ENCODE data around the gene MGMT. TPM values are rescaled to one million over a fixed set of nuclear protein-coding genes. Genes with fewer than 3 reads are reported as not detected.
A peak's percentile ranks its signal among the peaks of the same experiment; 100 is the strongest.

MGMT gene
- total and polyA plus RNA-seq, 5 donors from 2014 or later = 18.7 to 48.0 (median 35.2) TPM

- no peak overlapping the region for H3K4me3 ChIP-seq (ENCODE audit: low read depth, low read length)
- Mint-ChIP-seq H3K4me3 (no peak overlapping the region), H3K4me1 (peaks cover 0 to 12% (median 6%) of the 10 kb centered on the region in 4 donors), H3K36me3 (peaks cover 49% of the 10 kb centered on the region), H3K27me3 (no peaks in the 10 kb centered on the region), H3K9me3 (peaks cover 0 to 4% (median 0%) of the 10 kb centered on the region in 7 donors), H3K27ac (no peak overlapping the region)
- DNase-seq = no peak
- H3K36me3 ChIP-seq (ENCODE audit: control insufficient read depth, insufficient read depth, low read length) = peaks cover 3% of the 10 kb centered on the region
- no peak overlapping the region for H3K27ac ChIP-seq (ENCODE audit: insufficient read depth, low read length, poor library complexity, severe bottlenecking)
- H3K27me3 ChIP-seq (ENCODE audit: control insufficient read depth, insufficient read depth, low read length) = no peaks in the 10 kb centered on the region
- no peaks in the 10 kb centered on the region for H3K4me1 ChIP-seq (ENCODE audit: control insufficient read depth, insufficient read depth, low read length, poor library complexity, severe bottlenecking)
- ATAC-seq (ENCODE audit: low read depth in 2 of 2) = no peak
- H3K9me3 ChIP-seq (ENCODE audit: control insufficient read depth in 2 of 2, low read length in 2 of 2) = no peaks in the 10 kb centered on the region
Measured at GRCh38 chr10:129761197-129761972, 294.3 kb downstream of the MGMT start.

- DNase-seq (no peak), ATAC-seq (ENCODE audit: low read depth in 2 of 2) (no peak)
- peaks cover 46% of the 10 kb centered on the region for H3K36me3 Mint-ChIP-seq
- Histone ChIP-seq H3K36me3 (ENCODE audit: control insufficient read depth, insufficient read depth, low read length) (peaks cover 3% of the 10 kb centered on the region), H3K4me1 (ENCODE audit: control insufficient read depth, insufficient read depth, low read length, poor library complexity, severe bottlenecking) (no peaks in the 10 kb centered on the region), H3K4me3 (ENCODE audit: low read depth, low read length) (no peak overlapping the region), H3K27ac (ENCODE audit: insufficient read depth, low read length, poor library complexity, severe bottlenecking) (no peak overlapping the region), H3K27me3 (ENCODE audit: control insufficient read depth, insufficient read depth, low read length) (no peaks in the 10 kb centered on the region), H3K9me3 (ENCODE audit: control insufficient read depth in 2 of 2, low read length in 2 of 2) (no peaks in the 10 kb centered on the region)
- peaks cover 0 to 5% (median 3%) of the 10 kb centered on the region in 4 donors for H3K4me1 Mint-ChIP-seq
- H3K27ac Mint-ChIP-seq = no peak overlapping the region
- peaks cover 0 to 4% (median 0%) of the 10 kb centered on the region in 7 donors for H3K9me3 Mint-ChIP-seq
- H3K27me3 Mint-ChIP-seq = no peaks in the 10 kb centered on the region
- H3K4me3 Mint-ChIP-seq = peak overlapping the region in 1 of 4 donors; percentile 83
Measured at GRCh38 chr10:129761981-129762956, 295.2 kb downstream of the MGMT start.

- Mint-ChIP-seq H3K36me3 (peaks cover 36% of the 10 kb centered on the region), H3K9me3 (peaks cover 0 to 4% (median 0%) of the 10 kb centered on the region in 7 donors), H3K27ac (no peak overlapping the region), H3K4me3 (no peak overlapping the region), H3K27me3 (no peaks in the 10 kb centered on the region), H3K4me1 (peaks cover 0 to 2% (median 0%) of the 10 kb centered on the region in 4 donors)
- ATAC-seq (ENCODE audit: low read depth in 2 of 2) (no peak), DNase-seq (no peak)
- H3K27ac ChIP-seq (ENCODE audit: insufficient read depth, low read length, poor library complexity, severe bottlenecking) = no peak overlapping the region
- H3K4me3 ChIP-seq (ENCODE audit: low read depth, low read length) = no peak overlapping the region
- H3K9me3 ChIP-seq (ENCODE audit: control insufficient read depth in 2 of 2, low read length in 2 of 2) = no peaks in the 10 kb centered on the region
- no peaks in the 10 kb centered on the region for H3K27me3 ChIP-seq (ENCODE audit: control insufficient read depth, insufficient read depth, low read length)
- H3K4me1 ChIP-seq (ENCODE audit: control insufficient read depth, insufficient read depth, low read length, poor library complexity, severe bottlenecking) = no peaks in the 10 kb centered on the region
- peaks cover 2% of the 10 kb centered on the region for H3K36me3 ChIP-seq (ENCODE audit: control insufficient read depth, insufficient read depth, low read length)
Measured at GRCh38 chr10:129764011-129764900, 297.2 kb downstream of the MGMT start.

GRCh38 chr10:129764901-129765663, 298.0 kb downstream of the MGMT start:
- Histone ChIP-seq H3K27me3 (ENCODE audit: control insufficient read depth, insufficient read depth, low read length) (no peaks in the 10 kb centered on the region), H3K4me3 (ENCODE audit: low read depth, low read length) (no peak overlapping the region), H3K27ac (ENCODE audit: insufficient read depth, low read length, poor library complexity, severe bottlenecking) (no peak overlapping the region), H3K4me1 (ENCODE audit: control insufficient read depth, insufficient read depth, low read length, poor library complexity, severe bottlenecking) (no peaks in the 10 kb centered on the region), H3K36me3 (ENCODE audit: control insufficient read depth, insufficient read depth, low read length) (no peaks in the 10 kb centered on the region), H3K9me3 (ENCODE audit: control insufficient read depth in 2 of 2, low read length in 2 of 2) (no peaks in the 10 kb centered on the region)
- Mint-ChIP-seq H3K27me3 (no peaks in the 10 kb centered on the region), H3K4me1 (peaks cover 0 to 2% (median 0%) of the 10 kb centered on the region in 4 donors), H3K27ac (no peak overlapping the region), H3K36me3 (peaks cover 41% of the 10 kb centered on the region), H3K4me3 (no peak overlapping the region), H3K9me3 (peaks cover 0 to 4% (median 0%) of the 10 kb centered on the region in 7 donors)
- ATAC-seq (ENCODE audit: low read depth in 2 of 2) (no peak), DNase-seq (no peak)

- Mint-ChIP-seq H3K36me3 (peaks cover 41% of the 10 kb centered on the region), H3K4me3 (no peak overlapping the region), H3K9me3 (peaks cover 0 to 4% (median 0%) of the 10 kb centered on the region in 7 donors), H3K4me1 (peaks cover 0 to 2% (median 0%) of the 10 kb centered on the region in 4 donors), H3K27me3 (no peaks in the 10 kb centered on the region), H3K27ac (no peak overlapping the region)
- Histone ChIP-seq H3K27ac (ENCODE audit: insufficient read depth, low read length, poor library complexity, severe bottlenecking) (no peak overlapping the region), H3K27me3 (ENCODE audit: control insufficient read depth, insufficient read depth, low read length) (no peaks in the 10 kb centered on the region), H3K4me3 (ENCODE audit: low read depth, low read length) (no peak overlapping the region), H3K9me3 (ENCODE audit: control insufficient read depth in 2 of 2, low read length in 2 of 2) (no peaks in the 10 kb centered on the region), H3K36me3 (ENCODE audit: control insufficient read depth, insufficient read depth, low read length) (no peaks in the 10 kb centered on the region), H3K4me1 (ENCODE audit: control insufficient read depth, insufficient read depth, low read length, poor library complexity, severe bottlenecking) (no peaks in the 10 kb centered on the region)
- ATAC-seq (ENCODE audit: low read depth in 2 of 2) = no peak
- no peak for DNase-seq
Measured at GRCh38 chr10:129765664-129766550, 298.9 kb downstream of the MGMT start.

- no peaks in the 10 kb centered on the region for H3K27me3 Mint-ChIP-seq
- H3K27me3 ChIP-seq (ENCODE audit: control insufficient read depth, insufficient read depth, low read length) = no peaks in the 10 kb centered on the region
- H3K9me3 Mint-ChIP-seq = peaks cover 0 to 4% (median 0%) of the 10 kb centered on the region in 7 donors
- H3K4me3 ChIP-seq (ENCODE audit: low read depth, low read length) = no peak overlapping the region
- peaks cover 34% of the 10 kb centered on the region for H3K36me3 Mint-ChIP-seq
- H3K36me3 ChIP-seq (ENCODE audit: control insufficient read depth, insufficient read depth, low read length) = no peaks in the 10 kb centered on the region
- H3K4me1 Mint-ChIP-seq = peaks cover 0 to 2% (median 0%) of the 10 kb centered on the region in 4 donors
- no peak for DNase-seq
- no peaks in the 10 kb centered on the region for H3K9me3 ChIP-seq (ENCODE audit: control insufficient read depth in 2 of 2, low read length in 2 of 2)
- H3K27ac Mint-ChIP-seq = no peak overlapping the region
- ATAC-seq (ENCODE audit: low read depth in 2 of 2) = no peak
- H3K27ac ChIP-seq (ENCODE audit: insufficient read depth, low read length, poor library complexity, severe bottlenecking) = no peak overlapping the region
- H3K4me3 Mint-ChIP-seq = no peak overlapping the region
- H3K4me1 ChIP-seq (ENCODE audit: control insufficient read depth, insufficient read depth, low read length, poor library complexity, severe bottlenecking) = no peaks in the 10 kb centered on the region
Measured at GRCh38 chr10:129766611-129767550, 299.8 kb downstream of the MGMT start.
